ENCODE measurements around the gene SYNCRIP. TPM values are rescaled to one million over a fixed set of nuclear protein-coding genes. Genes with fewer than 3 reads are reported as not detected.
A peak's percentile ranks its signal among the peaks of the same experiment; 100 is the strongest.

Gene SYNCRIP
- total RNA-seq, 1 donor: 59.4 TPM

- Histone ChIP-seq H3K9me3 (ENCODE audit: low read depth, low read length) (no peaks in the 10 kb centered on the region), H2AFZ (ENCODE audit: low read length) (no peak overlapping the region), H3K27me3 (ENCODE audit: insufficient read depth, low read length) (no peaks in the 10 kb centered on the region), H3K4me2 (ENCODE audit: insufficient read depth, low read length) (no peak overlapping the region), H4K20me1 (ENCODE audit: insufficient read depth, low read length) (peaks cover 16% of the 10 kb centered on the region), H3K4me3 (ENCODE audit: insufficient read depth, low read length) (no peak overlapping the region), H3K36me3 (ENCODE audit: insufficient read depth, low read length) (peaks cover 20% of the 10 kb centered on the region), H3K79me2 (ENCODE audit: insufficient read depth, low read length) (peaks cover 17% of the 10 kb centered on the region), H3K4me1 (ENCODE audit: insufficient read depth, low read length) (peaks cover 14% of the 10 kb centered on the region), H3K27ac (ENCODE audit: low read depth, low read length) (no peak overlapping the region)
- TF ChIP-seq CTCF (IDR thresholded peaks at IDR 0.05; ENCODE audit: extremely low read depth, low read depth, low read length): no peak
- DNase-seq (ENCODE audit: insufficient read length, low spot score, missing footprints): no peak
Measured at GRCh38 chr6:85670573-85670972, 27.9 kb upstream of the SYNCRIP start.

- H3K9me3 ChIP-seq (ENCODE audit: low read depth, low read length): no peaks in the 10 kb centered on the region
- H3K27me3 ChIP-seq (ENCODE audit: insufficient read depth, low read length): no peaks in the 10 kb centered on the region
- DNase-seq (ENCODE audit: insufficient read length, low spot score, missing footprints): peak; percentile 46
- TF ChIP-seq CTCF (IDR thresholded peaks at IDR 0.05; ENCODE audit: extremely low read depth, low read depth, low read length): no peak
- no peak overlapping the region for H3K4me3 ChIP-seq (ENCODE audit: insufficient read depth, low read length)
- H3K4me1 ChIP-seq (ENCODE audit: insufficient read depth, low read length): peaks cover 6% of the 10 kb centered on the region
- H2AFZ ChIP-seq (ENCODE audit: low read length): no peak overlapping the region
- H4K20me1 ChIP-seq (ENCODE audit: insufficient read depth, low read length): peaks cover 8% of the 10 kb centered on the region
- H3K27ac ChIP-seq (ENCODE audit: low read depth, low read length): no peak overlapping the region
- H3K79me2 ChIP-seq (ENCODE audit: insufficient read depth, low read length): peaks cover 9% of the 10 kb centered on the region
- H3K36me3 ChIP-seq (ENCODE audit: insufficient read depth, low read length): peaks cover 12% of the 10 kb centered on the region
- no peak overlapping the region for H3K4me2 ChIP-seq (ENCODE audit: insufficient read depth, low read length)
Measured at GRCh38 chr6:85669735-85670194, 27.1 kb upstream of the SYNCRIP start.

GRCh38 chr6:85662251-85662650 lies 19.6 kb upstream of the SYNCRIP start:
- H3K36me3 ChIP-seq (ENCODE audit: insufficient read depth, low read length): no peaks in the 10 kb centered on the region
- H4K20me1 ChIP-seq (ENCODE audit: insufficient read depth, low read length): no peaks in the 10 kb centered on the region
- no peak for DNase-seq (ENCODE audit: insufficient read length, low spot score, missing footprints)
- H3K79me2 ChIP-seq (ENCODE audit: insufficient read depth, low read length): no peaks in the 10 kb centered on the region
- no peaks in the 10 kb centered on the region for H3K9me3 ChIP-seq (ENCODE audit: low read depth, low read length)
- no peaks in the 10 kb centered on the region for H3K27me3 ChIP-seq (ENCODE audit: insufficient read depth, low read length)
- peaks cover 14% of the 10 kb centered on the region for H3K4me1 ChIP-seq (ENCODE audit: insufficient read depth, low read length)
- no peak overlapping the region for H3K4me2 ChIP-seq (ENCODE audit: insufficient read depth, low read length)
- no peak overlapping the region for H3K4me3 ChIP-seq (ENCODE audit: insufficient read depth, low read length)
- H2AFZ ChIP-seq (ENCODE audit: low read length): no peak overlapping the region
- no peak overlapping the region for H3K27ac ChIP-seq (ENCODE audit: low read depth, low read length)
- no peak for TF ChIP-seq CTCF (IDR thresholded peaks at IDR 0.05; ENCODE audit: extremely low read depth, low read depth, low read length)

GRCh38 chr6:85660181-85660611 lies 17.5 kb upstream of the SYNCRIP start:
- H4K20me1 ChIP-seq (ENCODE audit: insufficient read depth, low read length): no peaks in the 10 kb centered on the region
- H3K36me3 ChIP-seq (ENCODE audit: insufficient read depth, low read length): no peaks in the 10 kb centered on the region
- no peaks in the 10 kb centered on the region for H3K27me3 ChIP-seq (ENCODE audit: insufficient read depth, low read length)
- H3K79me2 ChIP-seq (ENCODE audit: insufficient read depth, low read length): no peaks in the 10 kb centered on the region
- H3K27ac ChIP-seq (ENCODE audit: low read depth, low read length): peak overlapping the region; percentile 96
- peak; percentile 95 for DNase-seq (ENCODE audit: insufficient read length, low spot score, missing footprints)
- H3K4me1 ChIP-seq (ENCODE audit: insufficient read depth, low read length): peaks cover 14% of the 10 kb centered on the region
- peak overlapping the region; percentile 78 for H3K4me2 ChIP-seq (ENCODE audit: insufficient read depth, low read length)
- peak overlapping the region; percentile 82 for H2AFZ ChIP-seq (ENCODE audit: low read length)
- H3K9me3 ChIP-seq (ENCODE audit: low read depth, low read length): no peaks in the 10 kb centered on the region
- peak overlapping the region; percentile 55 for H3K4me3 ChIP-seq (ENCODE audit: insufficient read depth, low read length)
- peak; percentile 27 for TF ChIP-seq CTCF (IDR thresholded peaks at IDR 0.05; ENCODE audit: extremely low read depth, low read depth, low read length)

Measured in osteoblast (primary cell).